Measurements from ENCODE around the gene IFNL4.
"Not testable (repeated sequence)": the region's sequence is repeated elsewhere in the genome, so short reads cannot be mapped to it uniquely, and the experiment has no call there.

IFNL4 gene

DNA sequence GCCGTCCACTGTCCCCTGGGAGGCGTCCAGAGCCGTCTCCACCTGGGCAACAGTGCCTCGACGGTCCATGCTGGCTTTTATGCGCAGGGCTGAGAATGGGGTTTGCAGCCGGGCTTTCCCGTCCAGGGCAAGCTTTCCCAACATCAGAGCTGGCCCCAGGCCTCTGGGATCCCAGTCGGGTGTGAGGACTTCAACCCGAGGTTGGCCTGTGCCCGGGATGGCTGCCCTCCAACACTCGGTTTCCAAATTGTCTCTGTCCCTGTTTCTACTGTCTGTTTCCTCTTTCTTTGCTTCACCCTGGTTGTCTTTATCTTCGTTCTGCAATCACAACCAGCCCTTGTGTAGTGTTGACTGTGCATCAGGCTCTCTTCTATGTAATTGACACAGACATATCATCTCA lies at the start of gene IFNL4:
TSS of gene IFNL4 (minus strand) at position 51 of the 400 bp plus-strand sequence.
- no peak for DNase-seq

DNA sequence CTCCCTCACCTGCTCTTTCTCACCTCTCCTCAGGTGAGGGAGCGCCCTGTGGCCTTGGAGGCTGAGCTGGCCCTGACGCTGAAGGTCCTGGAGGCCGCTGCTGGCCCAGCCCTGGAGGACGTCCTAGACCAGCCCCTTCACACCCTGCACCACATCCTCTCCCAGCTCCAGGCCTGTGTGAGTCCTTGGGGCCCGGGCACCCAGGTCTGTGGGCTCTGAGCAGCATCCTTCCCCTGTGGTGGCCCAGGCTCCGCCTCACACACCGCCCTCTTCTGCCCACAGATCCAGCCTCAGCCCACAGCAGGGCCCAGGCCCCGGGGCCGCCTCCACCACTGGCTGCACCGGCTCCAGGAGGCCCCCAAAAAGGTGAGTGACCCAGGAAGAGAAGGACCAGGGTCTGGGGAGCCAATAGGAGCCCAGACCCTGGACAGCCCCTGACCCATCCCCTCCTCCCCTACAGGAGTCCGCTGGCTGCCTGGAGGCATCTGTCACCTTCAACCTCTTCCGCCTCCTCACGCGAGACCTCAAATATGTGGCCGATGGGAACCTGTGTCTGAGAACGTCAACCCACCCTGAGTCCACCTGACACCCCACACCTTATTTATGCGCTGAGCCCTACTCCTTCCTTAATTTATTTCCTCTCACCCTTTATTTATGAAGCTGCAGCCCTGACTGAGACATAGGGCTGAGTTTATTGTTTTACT lies 49.4 kb upstream of the IFNL4 start:
- DNase-seq: no peak

DNA sequence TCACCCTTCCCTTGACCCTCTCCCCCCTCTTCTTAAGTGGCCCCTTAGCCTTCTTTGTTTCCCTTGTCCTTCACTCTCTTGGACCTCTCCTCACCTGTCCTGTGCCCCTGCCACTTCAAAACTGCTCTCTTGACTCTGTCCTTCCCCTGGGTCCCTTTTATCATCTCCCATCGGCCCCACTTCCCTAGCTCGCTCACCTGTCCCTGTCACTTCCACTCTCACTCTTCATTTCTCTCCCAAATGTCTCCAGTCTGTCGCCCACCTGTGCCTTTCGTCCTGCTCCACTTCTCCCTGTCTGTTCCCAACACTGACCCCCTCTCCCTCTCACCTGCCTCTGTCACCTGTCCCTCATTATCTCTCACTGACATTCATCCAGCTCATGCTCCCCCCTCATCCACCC lies 48.2 kb upstream of the IFNL4 start:
- no peak for DNase-seq

DNA sequence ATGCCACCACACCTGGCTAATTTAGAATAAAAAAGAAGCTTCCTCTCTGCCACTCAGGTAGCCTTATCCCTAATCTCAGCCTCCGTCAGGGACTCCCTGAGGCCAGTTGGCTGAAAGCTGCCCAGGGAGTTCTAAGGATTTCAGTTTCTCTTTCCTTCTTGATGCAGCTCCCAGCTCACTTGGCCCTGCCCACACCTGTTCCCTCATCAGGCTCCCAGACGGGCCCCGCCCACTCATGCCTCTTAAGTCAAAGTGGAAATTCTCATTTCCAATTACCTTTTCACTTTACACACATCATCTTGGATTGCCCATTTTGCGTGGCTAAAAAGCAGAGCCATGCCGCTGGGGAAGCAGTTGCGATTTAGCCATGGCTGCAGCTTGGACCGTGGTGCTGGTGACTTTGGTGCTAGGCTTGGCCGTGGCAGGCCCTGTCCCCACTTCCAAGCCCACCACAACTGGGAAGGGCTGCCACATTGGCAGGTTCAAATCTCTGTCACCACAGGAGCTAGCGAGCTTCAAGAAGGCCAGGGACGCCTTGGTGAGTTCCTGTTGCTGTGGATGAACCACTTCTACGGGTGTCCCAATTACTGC lies 47.5 kb upstream of the IFNL4 start, which contains the start of gene IFNL1:
TSS of gene IFNL1 (plus strand) at position 353 of the 591 bp plus-strand sequence. CDS start at position 368, 15 bp downstream.
- DNase-seq: no peak

DNA sequence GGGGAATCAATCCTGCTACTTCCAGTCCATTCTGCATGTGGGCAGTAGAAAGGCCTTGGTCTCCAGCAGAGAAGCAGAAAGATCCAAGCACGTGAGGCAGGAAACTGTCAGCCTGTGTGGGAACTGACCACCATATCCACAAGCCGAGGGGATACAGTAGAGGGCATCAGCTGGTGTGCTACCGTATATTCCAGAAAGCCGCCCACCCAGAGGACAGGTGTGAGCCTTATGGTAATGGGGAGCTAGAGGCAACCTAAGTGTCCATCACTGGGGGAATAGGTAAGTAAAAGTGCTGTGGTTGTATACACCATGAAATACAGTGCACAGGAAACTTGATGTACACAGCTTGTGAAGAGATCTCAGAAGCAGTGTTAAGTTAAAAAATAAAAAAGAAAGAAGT lies 44.7 kb upstream of the IFNL4 start:
- DNase-seq: no peak

DNA sequence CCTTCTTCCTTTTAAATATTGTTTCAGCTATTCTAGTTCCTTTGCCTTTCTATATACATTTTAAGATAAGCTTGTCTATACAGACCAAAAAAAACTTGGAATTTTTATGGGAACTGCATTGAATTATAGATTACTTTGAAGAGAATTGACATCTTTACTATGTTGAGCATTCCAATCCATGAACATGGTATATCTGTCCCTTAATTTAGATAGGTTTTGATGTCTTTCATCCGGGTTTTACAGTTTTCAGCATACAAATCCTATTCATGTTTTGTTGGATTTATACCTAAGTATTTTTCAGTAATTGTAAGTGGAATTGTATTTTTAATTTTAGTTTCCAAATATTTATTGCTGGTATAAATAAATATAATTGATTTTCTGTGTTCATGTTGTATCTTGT lies 35.4 kb upstream of the IFNL4 start:
- DNase-seq: no peak

DNA sequence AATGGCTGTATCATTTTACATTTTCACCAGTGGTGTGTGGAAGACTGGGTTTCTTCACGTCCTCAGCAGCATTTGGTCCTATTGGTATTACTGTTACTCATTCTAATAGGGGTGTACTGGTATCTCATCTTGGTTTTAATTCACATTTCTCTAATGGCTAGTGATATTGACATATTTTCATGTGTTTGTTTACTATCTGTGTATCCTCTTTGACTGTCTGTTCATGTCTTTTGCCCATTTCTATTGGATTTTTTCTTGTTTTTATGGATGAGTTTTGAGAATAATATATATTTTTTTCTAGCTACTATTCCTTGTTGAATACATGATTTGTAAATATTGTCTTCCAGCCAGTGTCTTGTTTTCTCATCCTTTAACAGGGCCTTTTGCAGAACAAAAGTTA lies 33.4 kb upstream of the IFNL4 start:
- DNase-seq: no peak

DNA sequence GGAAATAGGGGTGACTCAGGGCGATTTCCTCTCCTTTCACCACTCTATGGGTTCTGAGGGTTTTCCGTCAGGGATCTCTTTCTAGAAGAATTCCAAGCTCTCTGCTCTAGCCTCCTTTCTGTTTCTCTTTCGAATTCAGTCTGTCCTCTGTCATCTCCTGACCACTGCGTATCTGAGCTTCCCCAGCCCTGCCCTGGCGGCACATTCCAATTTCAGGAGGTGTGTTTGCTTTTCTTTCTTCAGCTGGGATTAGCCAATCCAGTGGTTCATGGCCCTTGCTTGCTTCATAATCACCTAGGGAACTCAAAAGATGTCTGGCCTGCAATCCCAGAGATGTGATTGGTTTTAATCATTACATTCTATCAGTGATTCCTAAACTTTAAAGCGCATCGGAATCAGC lies 28.9 kb upstream of the IFNL4 start:
- DNase-seq: no peak

DNA sequence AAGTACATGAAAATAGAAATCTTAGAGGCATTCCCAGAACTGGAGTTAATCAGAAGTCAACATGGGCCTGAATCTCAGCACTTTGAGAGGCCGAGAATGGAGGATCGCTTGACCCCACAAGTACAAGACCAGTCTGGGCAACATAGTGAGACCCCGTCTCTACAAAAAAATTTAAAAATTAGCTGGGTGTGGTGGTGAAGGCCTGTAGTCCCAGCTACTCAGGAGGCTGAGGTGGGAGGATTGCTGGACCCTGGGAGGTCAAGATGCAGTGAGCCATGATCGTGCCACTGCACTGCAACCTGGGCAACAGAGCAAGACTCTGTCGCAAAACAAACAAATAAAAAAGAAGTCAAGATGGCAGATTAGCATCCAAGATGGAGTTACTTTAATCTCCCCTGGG lies 28.1 kb upstream of the IFNL4 start:
- no peak for DNase-seq

DNA sequence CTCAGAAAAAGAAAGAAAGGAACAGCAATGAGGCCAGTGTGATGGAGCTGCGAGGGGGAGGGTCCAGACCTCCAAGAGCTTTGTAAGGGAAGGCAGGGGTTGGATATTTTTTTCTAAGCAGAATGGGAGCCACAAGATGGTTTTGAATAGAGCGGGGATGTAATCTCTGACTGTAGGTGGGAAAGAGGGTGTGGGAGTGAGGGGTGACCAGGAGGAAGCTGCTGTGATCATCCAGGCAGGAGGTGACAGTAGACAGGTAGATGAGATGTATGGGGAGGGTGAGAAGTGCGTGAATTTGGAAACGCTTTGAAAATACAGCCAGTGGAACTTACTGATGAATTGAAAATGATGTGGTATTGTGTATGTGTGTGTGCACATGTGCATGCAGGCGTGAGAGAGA lies 26.9 kb upstream of the IFNL4 start:
- DNase-seq: no peak

DNA sequence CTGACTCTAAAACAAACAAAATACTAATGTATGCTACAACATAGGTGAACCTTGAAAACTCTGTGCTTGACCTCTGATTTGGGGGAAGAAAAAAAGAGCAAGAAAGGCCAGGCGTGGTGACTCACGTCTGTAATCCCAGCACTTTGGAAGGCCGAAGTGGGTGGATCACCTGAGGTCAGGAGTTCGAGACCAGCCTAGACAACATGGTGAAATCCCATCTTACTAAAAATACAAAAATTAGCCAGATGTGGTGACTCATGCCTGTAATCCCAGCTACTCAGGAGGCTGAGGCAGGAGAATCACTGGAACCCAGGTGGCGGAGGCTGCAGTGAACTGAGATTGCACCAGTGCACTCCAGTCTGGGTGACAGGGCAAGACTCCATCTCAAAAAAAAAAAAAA lies 25.2 kb upstream of the IFNL4 start:
- DNase-seq: not testable (repeated sequence)

DNA sequence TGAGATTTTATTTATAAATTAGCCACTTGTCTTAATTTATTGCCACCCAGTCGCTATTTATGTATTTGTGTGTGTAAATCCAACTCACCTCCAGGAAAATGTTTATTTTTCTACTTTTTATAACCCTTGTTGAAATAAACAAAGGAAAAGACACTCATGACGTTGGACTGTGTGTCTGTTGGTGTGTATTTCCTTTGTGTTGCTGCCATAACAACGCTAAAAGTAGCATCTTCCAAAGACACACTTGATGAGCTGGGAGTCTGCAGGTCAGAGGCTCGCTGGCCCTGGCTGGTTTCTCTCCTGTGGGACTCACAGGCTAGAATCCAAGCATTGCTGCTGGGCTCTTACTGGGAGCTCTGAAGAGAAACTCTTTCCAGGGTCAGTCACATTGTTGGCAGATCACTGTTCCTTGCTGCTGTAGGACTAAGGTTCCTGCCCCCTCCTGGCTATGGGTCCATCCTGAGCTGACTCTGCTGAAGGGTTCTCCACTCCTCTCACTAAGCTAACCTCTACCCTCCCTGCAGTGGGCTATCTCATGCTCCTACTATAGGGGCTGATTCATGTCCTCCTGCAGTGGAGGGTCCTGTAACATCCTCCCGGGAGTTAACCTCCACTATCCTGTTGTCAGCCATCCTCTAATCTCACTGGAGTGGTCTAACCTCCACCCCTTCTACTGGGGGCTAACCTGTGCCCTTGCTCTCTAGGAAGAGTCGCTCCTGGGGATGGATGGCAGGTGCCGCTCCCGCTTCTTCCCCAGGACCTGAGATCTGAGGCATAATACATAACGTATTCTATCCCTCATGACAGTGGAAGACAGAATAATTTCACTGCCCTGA lies 21.6 kb upstream of the IFNL4 start:
- peak; percentile 32 for DNase-seq

DNA sequence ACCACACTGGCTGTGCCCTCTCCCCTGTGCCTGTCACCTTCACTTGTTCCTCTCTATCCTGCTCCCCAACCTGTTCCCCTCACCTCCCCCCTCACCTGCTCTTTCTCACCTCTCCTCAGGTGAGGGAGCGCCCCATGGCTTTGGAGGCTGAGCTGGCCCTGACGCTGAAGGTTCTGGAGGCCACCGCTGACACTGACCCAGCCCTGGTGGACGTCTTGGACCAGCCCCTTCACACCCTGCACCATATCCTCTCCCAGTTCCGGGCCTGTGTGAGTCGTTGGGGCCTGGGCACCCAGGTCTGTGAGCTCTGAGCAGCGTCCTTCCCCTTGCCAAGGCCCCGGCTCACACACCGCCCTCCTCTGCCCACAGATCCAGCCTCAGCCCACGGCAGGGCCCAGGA lies 20.7 kb upstream of the IFNL4 start:
- not testable (repeated sequence) for DNase-seq

DNA sequence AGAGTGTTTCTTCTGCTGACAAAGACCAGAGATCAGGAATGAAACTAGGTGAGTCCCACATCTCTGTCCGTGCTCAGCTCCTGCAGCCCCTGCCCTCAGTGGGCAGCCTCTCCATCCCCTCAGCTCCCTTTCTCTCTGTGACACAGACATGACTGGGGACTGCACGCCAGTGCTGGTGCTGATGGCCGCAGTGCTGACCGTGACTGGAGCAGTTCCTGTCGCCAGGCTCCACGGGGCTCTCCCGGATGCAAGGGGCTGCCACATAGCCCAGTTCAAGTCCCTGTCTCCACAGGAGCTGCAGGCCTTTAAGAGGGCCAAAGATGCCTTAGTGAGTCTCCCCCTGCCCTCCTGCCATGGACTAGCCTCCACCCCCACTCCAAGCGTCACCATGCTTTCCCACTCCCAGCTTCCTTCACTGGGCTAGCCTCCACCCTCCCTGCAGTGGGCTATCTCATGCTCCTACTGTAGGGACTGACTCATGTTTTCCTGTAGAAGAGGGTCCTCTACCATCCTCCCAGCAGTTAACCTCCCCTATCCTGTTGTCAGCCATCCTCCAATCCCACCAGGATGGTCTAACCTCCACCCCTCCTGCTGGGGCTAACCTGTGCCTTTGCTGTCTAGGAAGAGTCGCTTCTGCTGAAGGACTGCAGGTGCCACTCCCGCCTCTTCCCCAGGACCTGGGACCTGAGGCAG lies 20.0 kb upstream of the IFNL4 start:
- not testable (repeated sequence) for DNase-seq

DNA sequence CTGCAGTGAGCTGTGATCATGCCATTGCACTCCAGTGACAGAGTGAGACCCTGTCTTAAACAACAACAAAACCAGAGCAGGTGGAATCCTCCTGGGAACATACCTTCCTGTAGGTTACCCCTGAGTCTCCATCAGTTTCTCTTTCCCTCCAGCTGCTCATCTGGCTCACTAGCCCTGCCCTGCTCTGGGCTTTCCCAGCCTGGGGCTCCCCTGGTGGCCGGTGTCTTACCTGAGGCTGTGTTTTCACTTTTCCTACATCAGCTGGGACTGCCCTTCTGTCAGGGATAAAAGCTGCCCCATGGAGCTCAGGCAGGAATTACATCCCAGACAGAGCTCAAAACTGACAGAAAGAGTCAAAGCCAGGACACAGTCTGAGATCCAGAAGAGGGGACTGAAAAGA lies 19.4 kb upstream of the IFNL4 start, which contains the start of gene IFNL2:
TSS of gene IFNL2 (plus strand) at position 312 of the 400 bp plus-strand sequence. CDS start 173 bp downstream, outside the sequence.
- not testable (repeated sequence) for DNase-seq

DNA sequence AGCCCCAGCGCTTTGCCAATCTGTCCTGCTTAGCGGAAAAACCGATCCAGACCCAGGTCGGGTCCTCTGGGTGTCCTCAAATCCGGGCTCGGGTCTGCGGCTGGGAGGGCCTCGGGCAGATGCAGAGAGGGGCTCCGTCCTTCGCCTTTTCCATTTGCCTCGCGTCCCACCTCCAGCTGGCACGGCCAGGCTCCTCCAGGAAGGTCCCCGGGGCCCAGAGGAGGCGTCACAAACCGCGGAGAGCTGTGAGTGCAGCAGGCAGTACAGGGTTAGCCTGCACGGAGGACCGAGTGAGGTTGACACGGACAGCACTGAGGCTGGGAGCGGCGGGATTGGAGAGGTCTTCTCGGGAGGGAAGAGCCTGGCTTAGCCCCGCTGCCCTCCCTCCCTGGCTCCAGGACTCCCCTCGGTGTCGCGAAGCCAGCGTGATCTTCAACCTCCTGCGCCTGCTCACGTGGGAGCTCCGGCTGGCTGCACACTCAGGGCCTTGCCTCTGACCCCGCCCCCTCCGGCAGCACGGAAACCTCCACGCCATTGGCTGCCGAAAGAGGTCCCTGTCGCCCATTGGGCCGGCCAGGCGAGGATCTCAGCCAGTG lies 16.8 kb upstream of the IFNL4 start:
- DNase-seq: no peak

DNA sequence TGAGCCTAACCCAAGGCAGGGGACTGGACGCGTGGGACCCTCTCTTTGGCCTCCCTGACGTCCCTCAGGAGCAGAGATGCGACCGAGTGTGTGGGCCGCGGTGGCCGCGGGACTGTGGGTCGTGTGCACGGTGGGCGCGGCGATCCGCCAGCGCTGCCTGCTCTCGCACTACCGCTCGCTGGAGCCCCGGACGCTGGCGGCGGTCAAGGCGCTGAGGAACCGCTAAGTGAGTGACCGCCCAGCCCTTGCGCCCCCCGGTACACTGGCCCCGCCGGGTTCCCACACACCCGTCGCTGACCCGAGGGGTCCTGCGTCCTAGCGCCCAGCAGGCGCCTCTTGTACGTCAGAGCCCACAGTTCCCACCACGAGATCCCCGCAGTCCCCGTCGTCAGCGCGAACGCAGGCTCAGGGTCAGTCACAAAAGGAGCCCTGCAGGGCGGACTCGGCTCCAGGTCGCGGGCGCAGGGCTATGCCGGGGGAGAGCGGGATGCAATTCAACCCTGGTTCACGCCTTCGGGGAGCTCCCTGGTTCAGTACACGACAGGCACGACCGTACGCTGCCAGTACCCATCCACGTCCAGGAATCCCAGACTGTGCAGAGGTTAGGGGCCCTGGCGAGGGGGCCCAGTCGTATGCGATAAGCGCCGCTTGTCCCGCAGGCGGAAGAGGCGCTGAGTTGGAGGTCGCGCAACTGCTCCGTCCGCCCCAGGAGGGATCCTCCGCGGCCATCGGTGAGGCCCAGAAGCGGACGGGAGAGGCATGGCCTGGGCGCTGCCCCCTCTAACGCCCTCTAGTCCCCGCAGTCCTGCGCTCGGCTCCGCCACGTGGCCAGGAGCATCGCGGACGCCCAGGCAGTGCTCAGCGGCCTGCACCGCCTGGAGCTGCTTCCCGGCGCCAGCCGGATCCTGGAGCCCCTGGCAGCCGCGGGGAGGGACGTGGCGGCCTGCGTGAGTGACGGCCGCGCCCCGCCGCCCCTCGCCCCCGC lies 15.9 kb upstream of the IFNL4 start:
- DNase-seq: no peak

DNA sequence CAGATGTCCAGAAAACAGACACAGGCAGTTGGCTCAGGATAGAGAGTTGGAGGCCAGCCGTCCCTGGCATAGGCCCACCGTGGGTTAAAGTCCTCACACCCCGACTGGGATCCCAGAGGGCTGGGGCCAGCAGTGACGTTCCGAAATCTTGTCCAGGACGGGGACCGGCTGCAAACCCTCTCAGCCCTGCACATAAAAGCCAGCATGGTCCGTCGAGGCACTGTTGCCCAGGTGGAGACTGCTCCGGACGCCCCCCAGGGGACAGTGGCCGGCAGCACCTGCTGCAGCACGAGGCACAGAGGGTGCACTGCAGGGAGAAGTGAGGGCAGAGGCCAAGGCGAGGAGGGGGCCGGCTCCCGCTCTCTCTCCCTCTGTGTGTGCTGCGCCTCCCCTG lies 15.3 kb upstream of the IFNL4 start:
- no peak for DNase-seq

DNA sequence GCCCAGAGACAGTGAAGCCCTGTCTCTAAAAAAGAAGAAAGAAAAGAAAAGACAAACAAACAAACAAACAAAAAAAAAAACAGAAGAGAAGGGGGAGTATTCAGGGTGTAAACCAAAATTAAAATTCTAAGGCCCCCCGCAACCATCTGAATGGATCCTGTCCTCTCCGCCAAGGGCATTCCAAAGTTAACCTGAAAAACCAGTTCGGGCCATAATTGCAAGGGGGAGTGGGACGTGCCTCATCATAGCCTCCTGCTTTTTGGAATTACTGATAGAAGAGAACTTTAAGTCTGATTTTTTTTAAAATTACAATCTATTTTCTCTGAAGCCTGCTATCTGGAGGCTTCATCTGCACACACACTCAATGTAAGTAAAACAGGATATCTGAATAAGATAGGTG lies 13.8 kb upstream of the IFNL4 start:
- no peak for DNase-seq

DNA sequence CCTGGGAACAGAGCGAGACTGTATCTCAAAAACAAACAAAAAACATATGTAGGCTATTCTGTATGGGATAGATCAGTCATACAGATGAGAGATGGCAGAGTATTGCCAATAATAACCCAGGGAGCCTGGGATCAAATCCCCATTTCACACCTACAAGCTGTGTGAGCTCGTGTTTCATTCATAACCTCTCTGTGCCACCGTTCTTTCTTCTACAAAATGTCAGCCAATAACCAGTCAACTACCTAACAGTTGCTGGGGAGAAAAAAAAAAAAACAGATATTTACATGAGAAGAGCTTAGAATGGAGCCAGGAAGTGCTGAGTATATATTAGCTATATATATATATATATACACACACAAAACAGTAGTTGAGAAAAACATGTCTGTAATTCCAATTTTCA lies 13.0 kb upstream of the IFNL4 start:
- no peak for DNase-seq

DNA sequence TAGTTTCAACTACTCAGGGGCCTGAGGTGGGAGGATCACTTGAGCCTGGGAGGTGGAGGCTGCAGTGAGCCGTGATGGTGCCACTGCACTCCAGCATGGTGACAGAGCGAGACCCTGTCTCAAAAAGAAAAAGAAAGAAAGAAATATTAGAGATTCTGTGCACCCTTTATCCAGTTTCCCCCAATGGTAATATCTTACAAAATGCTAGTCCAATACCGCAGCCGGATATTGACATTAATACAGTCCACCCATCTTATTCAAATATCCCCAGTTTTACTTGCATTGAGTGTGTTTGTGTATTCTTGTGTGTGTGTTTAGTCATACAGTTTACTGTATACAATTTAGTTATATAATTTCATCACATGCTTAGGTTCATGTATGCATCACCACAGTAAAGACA lies 8.6 kb upstream of the IFNL4 start:
- DNase-seq: no peak

Measured in NCI-H2029 treated with DMSO at 0.1 percent for 48 hours (cell line).